GM18868 (cell line): ENCODE measurements around the gene SERINC1.

Experiments
- ATAC-seq: cut with Tn5 transposase; IDR thresholded peaks from one replicate; pipeline ENCODE4 v1.9.1; 2021; ENCODE audit warnings: mild to moderate bottlenecking, moderate library complexity; ENCODE audit not compliant: unreplicated experiment

The SERINC1 gene

DNA sequence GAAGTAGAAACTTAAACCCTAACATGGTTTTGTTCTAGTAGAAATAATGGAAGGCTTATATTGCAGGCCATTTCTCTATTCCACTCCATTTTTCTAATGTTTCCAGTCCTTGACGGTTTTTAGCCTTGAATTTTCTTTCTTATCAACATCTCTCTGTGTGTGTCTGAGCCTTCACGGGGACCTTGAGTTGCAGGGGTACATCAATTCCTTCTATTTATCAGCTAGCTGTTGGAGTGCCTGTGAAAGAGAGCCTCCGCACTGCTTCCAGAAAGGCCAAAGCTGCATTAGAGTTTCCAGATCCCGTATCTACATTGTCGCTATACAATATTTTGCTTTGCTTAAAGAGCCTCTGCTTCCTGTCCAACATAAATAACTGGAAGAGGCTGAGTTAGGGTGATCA, 77.6 kb downstream of the SERINC1 start:
- ATAC-seq: no peak

DNA sequence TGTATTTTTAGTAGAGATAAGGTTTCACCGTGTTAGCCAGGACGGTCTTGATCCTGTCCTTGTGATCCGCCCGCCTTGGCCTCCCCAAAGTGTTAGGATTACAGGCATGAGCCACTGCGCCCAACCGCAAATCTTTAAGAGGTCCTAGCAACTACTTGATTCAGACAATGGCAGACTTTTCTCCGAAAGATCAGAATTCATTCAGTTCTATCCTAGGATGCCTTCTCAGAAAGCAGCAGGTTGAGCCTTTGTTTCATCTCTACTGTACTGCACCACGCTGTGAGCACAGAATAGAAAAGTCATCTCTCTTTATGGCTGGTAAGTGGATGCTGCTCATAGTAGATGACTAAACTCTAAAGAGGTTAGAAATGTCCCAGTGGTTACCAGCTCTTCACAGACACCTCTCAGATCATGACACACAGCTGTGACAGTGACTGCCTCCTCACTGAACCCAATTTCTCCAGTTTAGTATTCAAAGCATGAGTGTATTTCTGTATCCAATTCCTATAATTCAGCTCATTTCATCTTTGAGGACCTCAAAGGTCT, 78.2 kb downstream of the SERINC1 start:
- peak; percentile 87 for ATAC-seq
